NCI-H1930 (cell line): ENCODE data around the gene EPC2.

Experiments used
- DNase-seq, 2 experiments: peaks; one replicate each; lab custom pipeline; 2025; lab: John Stamatoyannopoulos, UW

Gene EPC2

GRCh38 chr2:148810081-148810480 is 165.5 kb downstream of the EPC2 start:
- DNase-seq = no peak

DNA sequence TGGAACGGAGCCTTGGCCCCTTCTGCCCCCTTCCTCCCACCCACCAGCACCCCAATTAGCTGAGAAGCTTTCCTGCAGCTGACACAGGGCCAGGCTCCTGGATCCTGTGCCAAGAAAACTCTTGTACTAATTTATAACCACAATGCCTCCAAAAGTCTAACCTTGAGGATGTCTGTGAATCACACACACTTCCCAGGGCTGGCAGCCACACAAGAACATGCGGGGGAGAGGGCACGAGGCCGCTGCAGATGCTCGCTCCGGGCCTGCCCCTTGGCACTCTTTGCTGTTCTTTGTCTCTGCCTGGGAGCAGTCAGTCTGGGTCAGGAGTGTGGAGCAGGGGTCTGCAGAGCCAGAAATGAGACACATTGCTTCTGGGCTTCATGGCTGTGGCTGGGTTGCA is 167.8 kb downstream of the EPC2 start:
- no peak for DNase-seq

DNA sequence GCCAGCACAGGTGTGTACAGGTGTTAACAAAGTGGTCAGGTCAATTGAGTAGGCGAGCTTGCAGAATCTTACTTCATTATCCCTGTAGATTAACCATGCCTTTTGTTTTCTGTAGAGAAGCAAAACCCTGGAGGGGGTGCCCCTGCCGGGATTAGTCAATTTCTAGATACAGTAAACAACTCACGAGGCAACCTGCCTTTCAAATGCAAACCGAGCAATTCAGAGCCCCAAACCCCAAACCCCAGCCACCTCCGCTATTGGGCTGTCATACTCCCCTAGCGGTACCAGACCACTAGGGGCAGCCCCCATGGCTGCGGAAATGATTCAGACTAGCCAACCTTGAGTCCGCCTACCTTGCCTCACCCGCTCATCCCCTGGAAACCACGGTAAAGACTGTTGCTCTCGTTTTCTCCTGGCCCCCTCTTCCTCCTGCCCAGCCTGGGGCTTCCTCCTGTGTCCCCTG is 169.1 kb downstream of the EPC2 start:
- DNase-seq = no peak

- DNase-seq = no peak
These were observed 169.8 kb downstream of the EPC2 start for GRCh38 chr2:148814143-148814859.

DNA sequence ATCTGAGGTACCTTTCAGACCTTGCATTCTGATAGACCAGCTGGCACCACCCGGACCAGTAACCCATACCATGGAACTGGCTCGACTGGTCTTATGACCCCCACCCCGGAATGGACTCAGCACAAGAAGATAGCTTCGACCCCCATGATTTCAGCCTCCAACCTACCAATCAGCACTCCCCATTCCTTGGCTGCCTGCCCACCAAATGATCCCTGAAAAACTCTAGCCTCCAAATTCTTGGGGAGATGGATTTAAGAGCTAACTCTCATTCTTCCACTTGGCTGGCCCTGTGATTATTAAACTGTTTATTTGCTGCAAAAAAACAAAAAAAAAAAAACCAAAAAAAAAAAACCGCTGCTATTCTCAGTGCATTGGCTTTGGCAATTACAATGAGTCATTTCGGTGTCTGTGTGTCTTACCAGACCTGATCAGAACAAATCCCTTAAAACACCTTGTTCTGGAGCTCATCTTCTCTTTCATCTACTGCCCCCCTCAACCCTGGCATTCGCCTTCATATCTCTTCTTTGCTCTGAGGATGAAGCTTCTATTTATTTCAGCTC is 170.4 kb downstream of the EPC2 start:
- no peak for DNase-seq

DNA sequence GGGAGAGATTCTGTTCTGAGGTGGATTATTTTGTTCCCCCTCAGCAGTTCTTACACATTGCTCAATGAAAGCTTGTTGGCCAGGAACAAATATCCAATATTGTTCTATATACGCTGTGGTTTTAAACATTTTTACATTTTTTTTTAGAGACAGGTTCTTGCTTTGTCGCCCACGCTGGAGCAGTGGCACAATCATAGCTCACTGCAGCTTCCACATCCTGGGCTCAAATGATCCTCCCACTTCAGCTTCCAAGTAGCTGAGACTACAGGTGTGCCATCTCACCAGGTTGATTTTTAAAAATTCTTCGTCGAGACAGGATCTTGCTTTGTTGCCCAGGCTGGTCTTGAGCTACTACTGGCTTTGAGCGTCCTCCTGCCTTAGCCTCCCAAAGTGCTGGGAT is 171.6 kb downstream of the EPC2 start:
- DNase-seq = no peak

GRCh38 chr2:148817210-148817708 is 172.7 kb downstream of the EPC2 start:
- DNase-seq = no peak

- no peak for DNase-seq
These were observed 174.6 kb downstream of the EPC2 start for GRCh38 chr2:148819019-148819585.

GRCh38 chr2:148824190-148824589 is 179.6 kb downstream of the EPC2 start:
- DNase-seq = no peak

DNA sequence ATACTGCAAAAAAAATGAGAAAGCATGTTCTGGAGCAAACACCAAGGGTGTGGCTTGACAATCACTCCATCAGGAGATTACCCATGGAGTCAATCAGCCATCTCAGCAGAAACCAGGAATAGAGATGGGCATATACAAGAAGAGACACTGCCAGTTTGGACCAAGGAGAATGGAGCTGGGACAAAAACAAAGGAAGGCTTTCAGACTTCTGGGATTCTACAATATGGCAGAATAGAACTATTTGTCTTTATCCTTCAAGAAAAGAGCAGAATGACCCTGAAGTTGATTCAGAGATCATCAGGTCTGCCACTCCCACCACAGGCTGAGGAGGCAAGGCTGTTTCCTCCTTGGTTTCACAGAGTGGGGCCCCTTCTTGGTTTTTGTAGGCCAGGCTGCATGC is 182.2 kb downstream of the EPC2 start:
- DNase-seq = no peak

DNA sequence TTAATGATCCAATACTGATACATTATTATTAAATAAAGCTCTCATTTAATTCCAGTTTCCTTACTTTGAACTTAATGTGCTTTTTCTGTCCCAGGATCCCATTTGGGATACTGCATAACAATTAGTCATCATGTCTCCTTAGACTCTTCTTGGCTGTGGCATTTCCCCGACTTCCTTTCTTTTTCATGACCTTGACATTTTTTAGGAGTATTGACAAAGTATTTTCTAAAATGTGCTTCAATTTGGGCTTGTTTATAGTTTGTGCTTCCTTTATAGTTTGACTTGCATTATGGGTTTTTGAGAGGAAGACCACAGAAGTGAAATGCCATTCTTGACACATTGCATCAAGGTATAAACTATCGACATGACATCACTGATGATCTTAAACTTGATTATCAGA is 184.4 kb downstream of the EPC2 start:
- DNase-seq = no peak

DNA sequence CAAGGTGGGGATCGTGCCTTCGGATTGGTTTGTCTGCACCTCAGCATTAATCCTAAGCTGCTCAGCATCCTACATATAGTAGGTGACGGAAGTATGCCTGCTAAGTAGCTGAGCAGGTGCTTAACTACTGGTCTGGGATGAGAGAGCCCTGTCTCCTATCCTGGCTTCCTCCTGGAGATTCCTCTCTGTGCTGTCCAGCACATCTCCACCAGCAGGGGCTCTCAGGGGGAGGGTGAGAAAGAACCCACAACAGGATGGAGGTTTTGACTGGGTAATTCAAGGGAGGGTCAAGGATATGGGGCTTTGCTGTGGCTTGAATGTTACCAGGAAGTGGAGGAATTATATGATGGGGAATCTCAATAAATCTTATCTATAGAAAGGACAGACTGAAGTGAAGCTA is 185.1 kb downstream of the EPC2 start:
- DNase-seq = no peak

- DNase-seq = no peak
These were observed 188.1 kb downstream of the EPC2 start for GRCh38 chr2:148832637-148833036.
